Measurements from ENCODE around the gene CCDC183.
"Not testable (repeated sequence)": the region's sequence is repeated elsewhere in the genome, so short reads cannot be mapped to it uniquely, and the experiment has no call there.

Gene CCDC183

DNA sequence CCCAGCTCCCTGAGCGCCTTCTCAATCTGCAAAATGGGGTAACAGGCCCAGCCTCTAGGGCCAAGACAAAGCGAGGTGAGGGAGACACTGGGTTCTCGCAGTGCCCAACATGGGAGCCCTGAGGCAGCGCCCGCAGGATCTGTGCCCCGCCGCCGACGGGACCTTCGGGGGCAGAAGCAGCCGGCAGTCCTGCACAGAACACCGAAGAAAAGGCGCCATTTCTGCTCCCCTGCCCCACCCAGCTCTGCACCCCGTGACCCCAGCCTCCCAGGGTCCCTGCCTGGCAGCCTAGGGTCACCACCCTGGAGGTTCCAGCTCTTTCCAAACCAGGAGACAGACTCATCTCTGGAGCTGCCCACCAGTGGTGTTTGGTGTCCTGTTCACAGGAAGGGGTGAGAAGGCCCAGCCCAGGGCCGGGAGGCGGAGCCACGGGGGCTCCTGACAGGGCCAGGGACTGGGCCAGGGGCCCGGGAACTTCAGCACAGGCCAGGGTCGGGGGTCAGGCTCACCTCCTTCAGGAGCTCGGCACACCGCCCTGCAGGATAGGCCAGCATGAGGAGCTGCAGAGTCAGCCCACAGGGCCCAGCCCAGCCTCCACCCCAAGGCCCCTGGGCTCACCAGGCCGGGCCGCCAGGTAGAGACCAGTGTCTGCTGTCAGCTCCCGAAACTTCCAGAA, 41.4 kb upstream of the CCDC183 start:
- Histone ChIP-seq H3K36me3 (no peaks in the 10 kb centered on the region), H3K4me3 (no peak overlapping the region), H3K9me3 (peaks cover 0 to 11% (median 5%) of the 10 kb centered on the region in 3 donors), H3K27me3 (peaks cover 0 to 58% of the 10 kb centered on the region in 2 donors), H3K4me1 (no peaks in the 10 kb centered on the region), H3K27ac (no peak overlapping the region)
- no peak for DNase-seq
- TF ChIP-seq, protein P1, sequence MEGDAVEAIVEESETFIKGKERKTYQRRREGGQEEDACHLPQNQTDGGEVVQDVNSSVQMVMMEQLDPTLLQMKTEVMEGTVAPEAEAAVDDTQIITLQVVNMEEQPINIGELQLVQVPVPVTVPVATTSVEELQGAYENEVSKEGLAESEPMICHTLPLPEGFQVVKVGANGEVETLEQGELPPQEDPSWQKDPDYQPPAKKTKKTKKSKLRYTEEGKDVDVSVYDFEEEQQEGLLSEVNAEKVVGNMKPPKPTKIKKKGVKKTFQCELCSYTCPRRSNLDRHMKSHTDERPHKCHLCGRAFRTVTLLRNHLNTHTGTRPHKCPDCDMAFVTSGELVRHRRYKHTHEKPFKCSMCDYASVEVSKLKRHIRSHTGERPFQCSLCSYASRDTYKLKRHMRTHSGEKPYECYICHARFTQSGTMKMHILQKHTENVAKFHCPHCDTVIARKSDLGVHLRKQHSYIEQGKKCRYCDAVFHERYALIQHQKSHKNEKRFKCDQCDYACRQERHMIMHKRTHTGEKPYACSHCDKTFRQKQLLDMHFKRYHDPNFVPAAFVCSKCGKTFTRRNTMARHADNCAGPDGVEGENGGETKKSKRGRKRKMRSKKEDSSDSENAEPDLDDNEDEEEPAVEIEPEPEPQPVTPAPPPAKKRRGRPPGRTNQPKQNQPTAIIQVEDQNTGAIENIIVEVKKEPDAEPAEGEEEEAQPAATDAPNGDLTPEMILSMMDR (IDR thresholded peaks at IDR 0.05) = no peak
- intact Hi-C loops (cut with DNase I; ENCODE audit: low total_unique reads) = no loop called here

DNA sequence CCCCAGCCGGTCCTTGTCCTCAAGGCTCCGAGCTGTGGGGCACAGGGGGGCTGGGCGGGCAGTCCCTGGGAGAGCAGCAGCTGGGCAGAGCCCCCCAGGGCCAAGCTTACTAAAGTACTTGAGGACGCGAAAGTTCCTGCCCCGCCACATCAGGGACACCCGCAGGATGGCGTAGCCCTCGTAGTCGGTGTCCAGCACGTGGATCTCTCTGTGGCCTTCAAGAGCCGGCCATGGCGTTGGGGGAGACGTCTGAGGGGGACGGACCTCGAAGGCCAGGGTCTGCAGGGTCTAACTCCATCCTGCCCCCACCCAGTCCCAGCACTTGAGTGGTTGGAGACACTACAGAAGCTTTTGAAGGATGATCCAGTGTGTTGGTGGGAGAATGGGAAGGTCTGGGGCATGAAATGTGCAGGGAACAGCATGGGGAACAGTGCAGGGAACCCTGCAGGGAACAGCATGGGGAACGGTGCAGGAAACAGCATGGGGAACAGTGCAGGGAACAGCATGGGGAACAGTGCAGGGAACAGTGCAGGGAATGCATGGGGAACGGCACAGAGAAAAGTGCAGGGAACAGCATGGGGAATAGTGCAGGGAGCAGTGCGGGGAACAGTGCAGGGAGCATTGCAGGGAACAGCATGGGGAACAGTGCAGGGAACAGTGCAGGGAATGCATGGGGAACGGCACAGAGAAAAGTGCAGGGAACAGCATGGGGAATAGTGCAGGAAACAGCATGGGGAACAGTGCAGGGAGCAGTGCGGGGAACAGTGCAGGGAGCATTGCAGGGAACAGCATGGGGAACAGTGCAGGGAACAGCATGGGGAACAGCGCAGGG, 40.6 kb upstream of the CCDC183 start:
- H3K4me1 ChIP-seq; intact Hi-C loops (cut with DNase I; ENCODE audit: low total_unique reads); H3K36me3 ChIP-seq; DNase-seq; H3K27ac ChIP-seq; H3K4me3 ChIP-seq: not testable (repeated sequence)
- Histone ChIP-seq H3K9me3 (peaks cover 0 to 11% (median 5%) of the 10 kb centered on the region in 3 donors), H3K27me3 (peaks cover 0 to 66% of the 10 kb centered on the region in 2 donors)

DNA sequence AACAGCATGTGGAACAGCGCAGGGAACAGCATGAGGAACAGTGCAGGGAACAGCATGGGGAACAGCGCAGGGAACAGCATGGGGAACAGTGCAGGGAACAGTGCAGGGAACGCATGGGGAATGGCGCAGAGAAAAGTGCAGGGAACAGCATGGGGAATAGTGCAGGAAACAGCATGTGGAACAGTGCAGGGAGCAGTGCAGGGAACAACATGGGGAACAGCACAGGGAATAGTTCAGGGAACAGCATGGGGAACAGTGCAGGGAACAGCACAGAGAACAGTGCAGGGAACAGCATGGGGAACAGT, 40.1 kb upstream of the CCDC183 start:
- Histone ChIP-seq H3K9me3 (peaks cover 0 to 11% (median 5%) of the 10 kb centered on the region in 3 donors), H3K36me3 (no peaks in the 10 kb centered on the region), H3K4me3 (no peak overlapping the region), H3K27me3 (peaks cover 0 to 70% of the 10 kb centered on the region in 2 donors), H3K27ac (no peak overlapping the region), H3K4me1 (peaks cover 0 to 8% (median 0%) of the 10 kb centered on the region in 4 donors)
- intact Hi-C loops (cut with DNase I; ENCODE audit: low total_unique reads) = no loop called here
- TF ChIP-seq, protein P1 (IDR thresholded peaks at IDR 0.05) = no peak
- no peak for DNase-seq

DNA sequence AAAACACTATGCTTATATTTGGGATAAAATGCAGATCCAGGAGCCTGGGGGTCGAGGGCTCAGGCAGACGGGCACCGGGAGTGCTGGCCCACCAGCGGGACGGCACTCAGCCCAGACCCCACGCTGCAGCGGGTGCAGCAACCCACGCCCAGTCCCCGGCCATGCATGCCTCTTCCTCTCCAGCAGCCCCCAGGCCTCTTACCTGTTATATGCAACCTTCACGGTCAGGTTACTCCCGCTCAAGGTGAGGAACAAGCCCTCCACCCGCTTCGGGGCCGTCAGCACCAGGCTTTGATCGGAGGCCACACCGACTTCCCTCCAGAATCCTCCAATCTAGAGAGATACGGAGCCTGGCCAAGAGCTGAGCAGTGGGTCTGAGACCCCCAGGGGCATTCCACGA, 39.3 kb upstream of the CCDC183 start:
- no peak for DNase-seq
- peaks cover 0 to 10% (median 0%) of the 10 kb centered on the region in 4 donors for H3K4me1 ChIP-seq
- peaks cover 0 to 77% of the 10 kb centered on the region in 2 donors for H3K27me3 ChIP-seq
- no peaks in the 10 kb centered on the region for H3K36me3 ChIP-seq
- TF ChIP-seq, protein P1 (IDR thresholded peaks at IDR 0.05) = no peak
- intact Hi-C loops (cut with DNase I; ENCODE audit: low total_unique reads) = no loop called here
- no peak overlapping the region for H3K27ac ChIP-seq
- no peak overlapping the region for H3K4me3 ChIP-seq
- peaks cover 0 to 6% (median 5%) of the 10 kb centered on the region in 3 donors for H3K9me3 ChIP-seq

DNA sequence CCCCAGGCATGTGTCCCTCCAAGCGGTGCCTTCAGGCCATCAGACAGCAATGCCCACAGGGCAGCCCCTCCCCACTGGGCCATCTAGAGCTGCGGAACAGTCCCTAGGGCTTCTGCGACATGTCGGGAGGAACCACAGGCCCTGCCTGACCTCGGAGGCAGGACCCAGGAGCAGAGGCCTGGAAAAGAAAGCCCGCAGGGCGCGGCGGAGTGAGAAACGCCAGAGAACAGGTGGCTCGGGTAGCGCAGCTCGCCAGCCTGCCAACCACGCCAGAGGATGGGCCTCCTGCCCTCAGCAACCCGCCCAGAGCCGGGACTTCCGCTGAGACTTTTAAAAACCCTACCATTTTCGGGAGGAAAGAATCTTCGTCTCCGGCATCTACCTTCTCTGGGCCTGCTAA, 38.8 kb upstream of the CCDC183 start:
- H3K9me3 ChIP-seq = peaks cover 0 to 5% (median 4%) of the 10 kb centered on the region in 3 donors
- no peak for DNase-seq
- TF ChIP-seq, protein P1 (IDR thresholded peaks at IDR 0.05) = no peak
- intact Hi-C loops (cut with DNase I; ENCODE audit: low total_unique reads) = no loop called here
- peaks cover 0 to 10% (median 0%) of the 10 kb centered on the region in 4 donors for H3K4me1 ChIP-seq
- no peaks in the 10 kb centered on the region for H3K36me3 ChIP-seq
- no peak overlapping the region for H3K27ac ChIP-seq
- no peak overlapping the region for H3K4me3 ChIP-seq
- H3K27me3 ChIP-seq = peaks cover 0 to 82% of the 10 kb centered on the region in 2 donors

DNA sequence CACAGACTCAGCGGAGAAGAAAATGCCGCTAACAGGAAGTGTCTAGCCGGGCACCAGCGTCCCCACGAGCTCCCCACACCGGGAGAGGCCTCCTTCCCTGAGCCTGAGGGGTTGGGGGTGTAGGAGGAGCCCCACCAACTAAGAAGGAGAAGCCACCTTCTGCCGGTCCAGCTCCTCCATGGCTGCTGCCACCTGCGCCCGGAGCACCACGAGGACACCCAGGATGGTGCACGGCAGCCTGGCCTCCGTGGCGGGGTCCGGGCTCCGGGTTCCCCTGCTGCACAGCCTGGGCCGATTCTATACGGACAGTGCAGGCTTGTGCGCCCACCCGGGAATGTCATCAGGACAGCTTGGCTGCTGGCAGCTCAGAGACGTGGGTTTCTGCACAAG, 38.4 kb upstream of the CCDC183 start:
- H3K27ac ChIP-seq = no peak overlapping the region
- TF ChIP-seq, protein P1 (IDR thresholded peaks at IDR 0.05) = no peak
- no peak for DNase-seq
- H3K4me3 ChIP-seq = no peak overlapping the region
- peaks cover 0 to 10% (median 0%) of the 10 kb centered on the region in 4 donors for H3K4me1 ChIP-seq
- H3K27me3 ChIP-seq = peaks cover 0 to 86% of the 10 kb centered on the region in 2 donors
- intact Hi-C loops (cut with DNase I; ENCODE audit: low total_unique reads) = no loop called here
- H3K36me3 ChIP-seq = no peaks in the 10 kb centered on the region
- H3K9me3 ChIP-seq = peaks cover 0 to 5% (median 4%) of the 10 kb centered on the region in 3 donors
